ENCODE results near the gene RINT1.
A peak's percentile ranks its signal among the peaks of the same experiment; 100 is the strongest.

Gene RINT1

DNA sequence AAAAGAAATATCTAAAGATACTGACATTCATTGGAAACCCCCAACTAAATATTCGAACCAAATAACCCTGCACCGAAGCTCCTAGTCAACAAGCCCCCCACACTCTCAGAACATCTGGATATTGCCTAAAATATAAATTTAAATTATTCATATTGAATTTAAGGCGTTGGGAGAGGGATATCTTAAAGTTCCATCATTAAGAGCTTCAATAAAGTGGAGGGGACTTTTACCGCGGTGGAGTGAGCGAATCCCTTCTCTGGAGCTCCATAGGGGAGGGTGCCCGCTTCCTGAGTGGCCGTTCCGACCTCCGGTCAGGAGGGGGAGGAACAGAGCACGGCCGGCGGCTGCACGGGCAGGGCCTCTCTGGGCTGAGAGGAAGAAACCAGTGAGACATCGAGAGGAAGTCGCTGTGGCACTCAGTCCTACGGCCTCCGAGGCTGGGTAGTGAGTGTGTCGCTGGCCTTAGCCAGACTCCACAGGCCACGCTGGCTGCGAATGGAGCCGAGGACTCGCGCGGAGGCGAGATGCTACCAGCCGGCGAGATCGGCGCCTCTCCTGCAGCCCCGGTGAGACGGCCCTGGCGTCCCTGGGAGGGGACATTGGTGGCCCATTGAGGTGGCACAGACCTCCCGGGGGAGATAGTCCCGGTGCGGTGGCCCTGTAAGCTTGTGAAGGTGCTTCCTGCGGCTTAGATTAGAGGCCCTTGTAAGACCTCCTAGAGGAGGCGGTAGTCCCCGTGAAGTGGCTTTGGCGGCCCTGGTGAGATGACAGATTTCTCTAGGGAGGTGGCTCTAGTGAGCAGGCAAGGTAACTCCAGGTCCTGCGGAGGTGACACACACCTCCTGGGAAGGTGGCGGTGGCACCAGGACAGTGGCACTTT is at the start of gene RINT1:
Gene RINT1 (plus strand): TSS at position 410 of the 880 bp plus-strand sequence. CDS start 115 bp downstream, at position 525.
- peak; percentile 89 for DNase-seq (ENCODE audit: low spot score)
- ChIA-PET POLR2A (ENCODE audit: low non-redundant PET) (no interaction called here), CTCF (interaction anchor here (0.6 to 1.4 kb wide), 5 partner anchors 11 to 1940 kb away, joined by 3 to 5 read pairs (median 5); no protein-coding TSS in a partner anchor)
- TF ChIP-seq, protein P1, sequence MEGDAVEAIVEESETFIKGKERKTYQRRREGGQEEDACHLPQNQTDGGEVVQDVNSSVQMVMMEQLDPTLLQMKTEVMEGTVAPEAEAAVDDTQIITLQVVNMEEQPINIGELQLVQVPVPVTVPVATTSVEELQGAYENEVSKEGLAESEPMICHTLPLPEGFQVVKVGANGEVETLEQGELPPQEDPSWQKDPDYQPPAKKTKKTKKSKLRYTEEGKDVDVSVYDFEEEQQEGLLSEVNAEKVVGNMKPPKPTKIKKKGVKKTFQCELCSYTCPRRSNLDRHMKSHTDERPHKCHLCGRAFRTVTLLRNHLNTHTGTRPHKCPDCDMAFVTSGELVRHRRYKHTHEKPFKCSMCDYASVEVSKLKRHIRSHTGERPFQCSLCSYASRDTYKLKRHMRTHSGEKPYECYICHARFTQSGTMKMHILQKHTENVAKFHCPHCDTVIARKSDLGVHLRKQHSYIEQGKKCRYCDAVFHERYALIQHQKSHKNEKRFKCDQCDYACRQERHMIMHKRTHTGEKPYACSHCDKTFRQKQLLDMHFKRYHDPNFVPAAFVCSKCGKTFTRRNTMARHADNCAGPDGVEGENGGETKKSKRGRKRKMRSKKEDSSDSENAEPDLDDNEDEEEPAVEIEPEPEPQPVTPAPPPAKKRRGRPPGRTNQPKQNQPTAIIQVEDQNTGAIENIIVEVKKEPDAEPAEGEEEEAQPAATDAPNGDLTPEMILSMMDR (conservative IDR thresholded peaks at IDR 0.05; ENCODE audit: low read depth): peak; percentile 97
- H3K27ac ChIP-seq: peak within 1 kb of the TSS; percentile 76

DNA sequence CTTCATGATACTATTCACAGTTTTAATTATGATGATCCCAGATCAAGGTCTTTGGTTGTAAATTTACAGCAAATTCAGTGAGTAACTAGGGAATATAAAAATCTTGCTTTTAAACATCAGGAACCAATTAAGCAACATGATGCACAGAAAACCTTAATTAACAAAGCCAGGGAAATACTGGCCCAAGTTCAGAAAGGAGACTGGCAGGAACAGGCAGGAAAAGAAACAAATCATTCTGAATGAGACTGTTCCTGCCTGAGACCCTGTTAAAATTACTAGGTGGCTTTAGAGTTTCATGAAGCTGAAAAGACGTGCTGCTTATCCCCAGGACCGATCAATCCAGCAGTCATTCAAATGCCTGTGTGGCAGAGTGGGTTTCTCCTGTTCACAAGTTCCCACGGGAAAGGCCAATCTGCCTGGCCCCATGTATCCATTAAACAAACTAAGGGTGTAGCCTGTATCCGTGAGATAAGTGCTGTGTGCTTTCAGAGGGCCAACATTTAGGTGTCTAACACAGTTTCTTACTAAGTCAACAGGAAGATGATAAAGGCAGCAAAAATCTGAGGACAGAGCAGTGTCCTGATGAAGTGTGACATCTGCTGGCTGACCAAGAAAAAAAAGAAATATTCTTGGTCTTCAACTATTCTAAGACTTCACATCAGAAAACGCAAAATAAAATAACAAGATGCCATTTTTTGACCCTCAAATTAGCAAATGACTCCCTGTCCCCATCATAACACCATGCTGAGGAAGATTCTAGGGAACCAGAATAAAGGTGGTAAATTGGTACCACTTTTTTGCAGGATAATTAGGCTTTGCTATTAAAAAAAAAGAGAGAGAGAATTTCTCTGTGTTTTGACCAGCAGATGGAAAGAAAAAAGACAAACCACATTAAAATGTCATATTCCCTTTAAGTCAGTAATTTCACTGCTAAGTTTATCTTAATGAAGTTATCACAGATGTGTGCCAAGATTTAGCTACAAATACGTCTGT is 44.1 kb upstream of the RINT1 start:
- ChIA-PET POLR2A (ENCODE audit: low non-redundant PET) (no interaction called here), CTCF (interaction anchor here (0.7 kb wide), 1 partner anchor 539 kb away, joined by 4 read pairs; no protein-coding TSS in a partner anchor)
- TF ChIP-seq, protein P1 (conservative IDR thresholded peaks at IDR 0.05; ENCODE audit: low read depth): peak; percentile 70
- DNase-seq (ENCODE audit: low spot score): peak; percentile 24
- H3K27ac ChIP-seq: no peak overlapping the region

DNA sequence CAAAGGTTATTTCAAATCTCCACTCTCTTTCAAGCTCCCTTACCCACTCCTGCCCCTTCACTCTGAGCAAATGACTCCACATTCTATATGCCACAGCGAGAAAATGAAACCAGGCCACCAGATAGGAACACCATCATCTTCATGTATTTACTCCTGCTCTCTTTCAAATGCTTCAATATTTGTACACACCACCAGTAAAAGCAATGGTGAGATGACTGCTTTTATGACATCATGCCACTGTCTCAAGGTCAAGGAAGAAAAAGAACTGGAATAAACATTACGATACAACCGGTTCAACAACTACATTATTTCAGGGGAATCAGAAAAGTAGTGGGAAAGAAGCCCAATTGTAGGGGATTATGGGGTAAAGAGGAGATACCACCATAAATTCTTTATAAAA is 42.6 kb upstream of the RINT1 start:
- no peak overlapping the region for H3K27ac ChIP-seq
- DNase-seq (ENCODE audit: low spot score): no peak
- ChIA-PET CTCF (interaction anchor here (0.6 kb wide), 1 partner anchor 508 kb away, joined by 5 read pairs; no protein-coding TSS in a partner anchor), POLR2A (ENCODE audit: low non-redundant PET) (no interaction called here)
- TF ChIP-seq, protein P1 (conservative IDR thresholded peaks at IDR 0.05; ENCODE audit: low read depth): no peak

DNA sequence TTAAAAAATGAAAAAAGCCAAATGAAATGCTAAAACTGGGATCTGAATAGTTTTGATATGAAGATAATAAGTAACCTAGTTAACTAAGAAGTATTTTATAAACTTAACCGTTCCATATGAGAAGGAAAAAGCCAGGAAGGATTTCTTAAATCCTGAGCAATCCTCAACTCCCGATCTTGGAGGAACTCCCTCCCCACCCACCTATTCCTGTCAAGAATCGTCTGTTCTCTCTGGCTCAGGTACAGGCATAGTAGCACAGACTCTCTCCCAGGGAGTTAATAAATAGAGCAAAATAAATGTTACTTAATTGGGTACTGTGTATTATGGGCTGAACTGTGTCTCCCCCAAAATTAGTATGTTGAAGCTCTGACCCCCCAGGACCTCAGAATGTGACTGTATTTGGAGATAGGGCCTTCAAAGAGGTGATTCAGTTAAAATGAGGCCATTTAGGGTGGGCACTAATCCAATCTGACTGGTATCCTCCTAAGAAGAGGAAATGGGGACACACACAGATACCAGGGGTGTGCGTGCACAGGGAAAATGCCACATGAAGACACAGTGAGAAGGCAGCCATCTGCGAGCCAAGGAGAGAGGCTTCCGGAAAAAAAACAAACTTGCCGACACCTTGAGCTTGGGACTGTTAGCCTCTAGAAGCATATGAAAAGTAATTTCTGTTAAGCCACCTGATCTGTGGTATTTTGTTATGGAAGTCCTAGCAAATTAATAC is 38.6 kb upstream of the RINT1 start:
- ChIA-PET POLR2A (ENCODE audit: low non-redundant PET) (no interaction called here), CTCF (no interaction called here)
- TF ChIP-seq, protein P1 (conservative IDR thresholded peaks at IDR 0.05; ENCODE audit: low read depth): no peak
- no peak overlapping the region for H3K27ac ChIP-seq
- DNase-seq (ENCODE audit: low spot score): no peak

DNA sequence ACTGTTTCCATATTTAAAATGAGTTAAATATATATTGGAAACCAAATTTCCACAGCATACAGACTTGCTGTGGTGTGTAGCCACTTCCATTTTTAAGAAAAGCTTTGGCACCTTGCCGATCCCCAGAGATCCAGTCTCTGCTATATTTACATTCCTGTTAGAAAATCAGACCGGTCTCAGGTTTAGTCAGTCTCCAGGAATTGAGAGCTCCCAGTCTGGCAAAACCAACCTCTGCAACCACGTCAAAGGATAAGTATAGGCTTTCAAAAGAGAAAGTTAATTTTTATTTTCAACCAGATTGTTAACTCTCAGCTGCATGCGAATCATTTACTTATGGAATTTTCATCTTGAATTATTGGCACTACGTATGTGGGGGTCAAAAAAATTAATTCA is 38.1 kb upstream of the RINT1 start:
- ChIA-PET POLR2A (ENCODE audit: low non-redundant PET) (no interaction called here), CTCF (no interaction called here)
- DNase-seq (ENCODE audit: low spot score): no peak
- TF ChIP-seq, protein P1 (conservative IDR thresholded peaks at IDR 0.05; ENCODE audit: low read depth): no peak
- H3K27ac ChIP-seq: no peak overlapping the region
